ES-I3 (cell line): ENCODE measurements around the gene BOLA3.
"Not testable (repeated sequence)": the region's sequence is repeated elsewhere in the genome, so short reads cannot be mapped to it uniquely, and the experiment has no call there.

Source experiments
- H3K36me3 ChIP-seq: 2 replicates; pipeline ENCODE4 v1.6.1; 2013; ENCODE audit warnings: mild to moderate bottlenecking, low read length, control low read depth, moderate library complexity; ENCODE audit not compliant: insufficient read depth
- H3K4me1 ChIP-seq: 2 replicates; pipeline ENCODE4 v1.6.1; 2013; ENCODE audit warnings: mild to moderate bottlenecking, control low read depth, low read length; ENCODE audit not compliant: insufficient read depth
- H3K9ac ChIP-seq: 2 replicates; pipeline ENCODE4 v1.6.1; 2013; ENCODE audit warnings: low read depth, mild to moderate bottlenecking, low read length, moderate library complexity
- H3K9me3 ChIP-seq: 2 replicates; pipeline ENCODE4 v1.6.1; 2013; ENCODE audit warnings: mild to moderate bottlenecking, low read length, moderate library complexity; ENCODE audit not compliant: control insufficient read depth, insufficient read depth

Gene BOLA3

GRCh38 chr2:74131901-74132300 lies 15.8 kb downstream of the BOLA3 start:
- no peak overlapping the region for H3K9ac ChIP-seq
- H3K9me3 ChIP-seq, result no peaks in the 10 kb centered on the region
- no peaks in the 10 kb centered on the region; the same call in 1 of the 2 replicates for H3K36me3 ChIP-seq
- no peaks in the 10 kb centered on the region for H3K4me1 ChIP-seq

GRCh38 chr2:74130211-74130995 lies 17.3 kb downstream of the BOLA3 start:
- no peak overlapping the region for H3K9ac ChIP-seq
- H3K36me3 ChIP-seq, result no peaks in the 10 kb centered on the region; the same call in 1 of the 2 replicates
- no peaks in the 10 kb centered on the region for H3K9me3 ChIP-seq
- H3K4me1 ChIP-seq, result no peaks in the 10 kb centered on the region

GRCh38 chr2:74128206-74128605 lies 19.5 kb downstream of the BOLA3 start:
- Histone ChIP-seq H3K36me3 (no peaks in the 10 kb centered on the region), H3K9ac (no peak overlapping the region), H3K4me1 (no peaks in the 10 kb centered on the region), H3K9me3 (0 out of 2 replicates have a peak, but pooled peaks cover under 1% of the 10 kb centered on the region)

GRCh38 chr2:74123955-74124354 lies 23.8 kb downstream of the BOLA3 start:
- not testable (repeated sequence) for H3K36me3 ChIP-seq, H3K9ac ChIP-seq, H3K4me1 ChIP-seq
- peaks cover 10% of the 10 kb centered on the region; the same call in 1 of the 2 replicates for H3K9me3 ChIP-seq

- not testable (repeated sequence) for H3K4me1 ChIP-seq, H3K9ac ChIP-seq, H3K36me3 ChIP-seq
- peaks cover 10% of the 10 kb centered on the region; the same call in 1 of the 2 replicates for H3K9me3 ChIP-seq
Observed at GRCh38 chr2:74121846-74122245, 25.9 kb downstream of the BOLA3 start.

GRCh38 chr2:74119912-74120825 lies 27.5 kb downstream of the BOLA3 start:
- peaks cover 10% of the 10 kb centered on the region; the same call in 1 of the 2 replicates for H3K9me3 ChIP-seq
- H3K4me1 ChIP-seq, result no peaks in the 10 kb centered on the region
- peak overlapping the region; percentile 86 for H3K9ac ChIP-seq
- H3K36me3 ChIP-seq, result no peaks in the 10 kb centered on the region

- peaks cover 10% of the 10 kb centered on the region; the same call in 1 of the 2 replicates for H3K9me3 ChIP-seq
- no peak overlapping the region for H3K9ac ChIP-seq
Observed at GRCh38 chr2:74119339-74119738, 28.4 kb downstream of the BOLA3 start.

GRCh38 chr2:74111380-74111779 lies 36.3 kb downstream of the BOLA3 start:
- Histone ChIP-seq H3K4me1 (peaks cover 11% of the 10 kb centered on the region), H3K36me3 (no peaks in the 10 kb centered on the region)

More at GRCh38 chr2:74119339-74119738, 28.4 kb downstream of the BOLA3 start:
- no peaks in the 10 kb centered on the region for H3K36me3 ChIP-seq
- no peaks in the 10 kb centered on the region for H3K4me1 ChIP-seq

GRCh38 chr2:74110537-74110936 lies 37.2 kb downstream of the BOLA3 start:
- H3K36me3 ChIP-seq, result no peaks in the 10 kb centered on the region
- H3K9ac ChIP-seq, result no peak overlapping the region
- H3K4me1 ChIP-seq, result peaks cover 11% of the 10 kb centered on the region
- no peaks in the 10 kb centered on the region for H3K9me3 ChIP-seq

More at GRCh38 chr2:74111380-74111779, 36.3 kb downstream of the BOLA3 start:
- Histone ChIP-seq H3K9ac (no peak overlapping the region), H3K9me3 (no peaks in the 10 kb centered on the region)

- no peaks in the 10 kb centered on the region for H3K9me3 ChIP-seq
- peaks cover 11% of the 10 kb centered on the region for H3K4me1 ChIP-seq
- H3K36me3 ChIP-seq, result no peaks in the 10 kb centered on the region
- H3K9ac ChIP-seq, result no peak overlapping the region
Observed at GRCh38 chr2:74109551-74109950, 38.2 kb downstream of the BOLA3 start.

GRCh38 chr2:74107071-74107470 lies 40.6 kb downstream of the BOLA3 start:
- no peaks in the 10 kb centered on the region for H3K36me3 ChIP-seq
- H3K4me1 ChIP-seq, result peaks cover 11% of the 10 kb centered on the region
- 0 out of 2 replicates have a peak overlapping the region, but pooled peaks have one; percentile 19 for H3K9ac ChIP-seq
- H3K9me3 ChIP-seq, result no peaks in the 10 kb centered on the region

- Histone ChIP-seq H3K9me3 (no peaks in the 10 kb centered on the region), H3K9ac (no peak overlapping the region), H3K36me3 (no peaks in the 10 kb centered on the region), H3K4me1 (peaks cover 11% of the 10 kb centered on the region)
Observed at GRCh38 chr2:74105413-74105812, 42.3 kb downstream of the BOLA3 start.

GRCh38 chr2:74104839-74105238 lies 42.9 kb downstream of the BOLA3 start:
- Histone ChIP-seq H3K36me3 (no peaks in the 10 kb centered on the region), H3K4me1 (peaks cover 11% of the 10 kb centered on the region), H3K9me3 (no peaks in the 10 kb centered on the region), H3K9ac (no peak overlapping the region)

- H3K9me3 ChIP-seq, result no peaks in the 10 kb centered on the region
- no peaks in the 10 kb centered on the region for H3K36me3 ChIP-seq
- H3K9ac ChIP-seq, result no peak overlapping the region
- peaks cover 11% of the 10 kb centered on the region for H3K4me1 ChIP-seq
Observed at GRCh38 chr2:74103763-74104162, 43.9 kb downstream of the BOLA3 start.
